ENCODE results near the gene TEX22.

DNA sequence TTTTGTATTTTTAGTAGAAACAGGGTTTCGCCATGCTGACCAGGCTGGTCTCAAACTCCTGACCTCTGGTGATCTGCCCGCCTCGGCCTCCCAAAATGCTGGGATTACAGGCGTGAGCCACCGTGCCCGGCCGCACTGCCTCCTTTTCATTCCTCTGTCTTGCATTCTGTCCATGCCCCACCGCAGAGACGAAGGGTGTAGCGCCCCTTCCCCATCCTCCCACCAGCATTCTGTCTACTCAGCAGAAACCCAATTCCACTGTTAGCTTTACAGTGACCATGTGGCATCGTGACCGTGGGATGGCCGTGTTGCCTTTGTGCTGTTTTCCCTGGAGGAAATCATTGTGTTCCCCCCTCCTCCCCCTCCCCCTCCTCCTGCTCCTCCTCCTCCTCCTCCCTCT lies 10.3 kb downstream of the TEX22 start:
- TF ChIP-seq POLR2A (IDR thresholded peaks at IDR 0.05; ENCODE audit: low read length) (no peak), GATA1 (IDR thresholded peaks at IDR 0.05; ENCODE audit: low read depth, low read length) (no peak)
